GM19468 (cell line): ENCODE measurements around the gene GPR39.

Source experiments
- ATAC-seq: cut with Tn5 transposase; IDR thresholded peaks from one replicate; pipeline ENCODE4 v1.9.1; 2021; ENCODE audit warnings: mild to moderate bottlenecking, moderate library complexity, moderate number of reproducible peaks; ENCODE audit not compliant: unreplicated experiment; ENCODE audit errors: extremely low read depth

Gene GPR39

GRCh38 chr2:132549935-132550670, 133.5 kb downstream of the GPR39 start:
- no peak for ATAC-seq

- no peak for ATAC-seq
Observed at GRCh38 chr2:132550946-132551345, 134.3 kb downstream of the GPR39 start.

GRCh38 chr2:132557694-132558093, 141.1 kb downstream of the GPR39 start:
- no peak for ATAC-seq

GRCh38 chr2:132559326-132559725, 142.7 kb downstream of the GPR39 start:
- no peak for ATAC-seq

- ATAC-seq, result no peak
Observed at GRCh38 chr2:132559921-132560320, 143.3 kb downstream of the GPR39 start.

- ATAC-seq, result no peak
Observed at GRCh38 chr2:132560562-132560961, 144.0 kb downstream of the GPR39 start.

DNA sequence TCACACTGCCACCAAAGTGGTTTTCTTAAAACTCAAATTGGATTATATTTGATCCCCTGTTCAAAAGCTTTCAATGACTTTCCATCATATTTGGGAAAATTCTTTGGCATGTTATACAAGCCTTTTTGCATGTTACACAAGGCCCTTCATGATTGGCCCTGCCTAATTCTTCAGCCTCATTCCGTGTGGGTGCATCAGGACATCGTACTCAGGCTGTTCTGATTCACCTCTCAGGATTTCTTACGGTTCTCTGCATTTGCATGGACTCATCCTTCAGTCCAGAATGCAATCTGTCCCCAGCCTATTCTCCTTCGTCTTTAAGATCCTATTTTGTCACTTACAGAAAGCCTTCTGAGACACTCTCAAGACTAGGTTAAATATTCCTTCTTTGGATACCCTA, 145.6 kb downstream of the GPR39 start:
- ATAC-seq, result no peak

DNA sequence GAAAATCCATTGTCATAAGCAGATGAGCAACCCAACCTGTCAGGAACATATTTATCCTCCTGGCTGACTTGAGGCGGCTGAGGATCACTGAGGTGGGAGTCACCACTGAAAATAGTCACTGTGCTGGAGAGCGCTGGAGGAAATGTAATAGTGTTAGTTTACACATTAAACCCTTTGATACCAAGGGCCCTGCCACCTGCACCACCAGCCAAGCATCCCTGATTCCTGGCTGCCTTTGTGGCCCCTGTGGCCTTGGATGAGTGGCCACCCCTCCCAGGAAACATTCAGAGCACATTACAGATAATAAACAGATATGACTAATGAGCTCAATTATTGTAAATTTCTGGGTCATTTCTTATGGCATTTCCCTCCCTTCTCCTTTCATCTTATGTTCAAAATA, 147.5 kb downstream of the GPR39 start:
- ATAC-seq, result no peak

DNA sequence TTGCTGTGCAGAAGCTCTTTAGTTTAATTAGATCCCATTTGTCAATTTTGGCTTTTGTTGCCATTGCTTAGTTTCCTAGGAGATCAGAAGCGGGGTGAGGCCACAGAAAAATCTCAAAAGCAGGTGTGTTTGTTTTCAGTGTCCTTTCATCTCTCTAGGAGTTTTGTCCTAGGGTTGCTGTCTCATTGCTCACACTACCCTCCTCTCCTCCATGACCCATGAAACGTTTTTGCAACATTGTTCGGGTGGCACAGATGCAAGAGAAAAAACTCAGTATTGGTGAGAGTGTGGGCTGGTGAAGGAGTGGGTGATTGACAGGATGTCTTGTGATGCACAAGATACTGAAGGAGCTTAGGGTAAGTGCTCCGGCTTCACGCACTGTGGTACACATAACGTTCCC, 149.8 kb downstream of the GPR39 start:
- ATAC-seq, result no peak

- ATAC-seq, result no peak
Observed at GRCh38 chr2:132567682-132568081, 151.1 kb downstream of the GPR39 start.

GRCh38 chr2:132568656-132569055, 152.1 kb downstream of the GPR39 start:
- no peak for ATAC-seq

GRCh38 chr2:132573444-132574007, 156.9 kb downstream of the GPR39 start:
- ATAC-seq, result no peak

- ATAC-seq, result no peak
Observed at GRCh38 chr2:132577686-132578085, 161.1 kb downstream of the GPR39 start.

DNA sequence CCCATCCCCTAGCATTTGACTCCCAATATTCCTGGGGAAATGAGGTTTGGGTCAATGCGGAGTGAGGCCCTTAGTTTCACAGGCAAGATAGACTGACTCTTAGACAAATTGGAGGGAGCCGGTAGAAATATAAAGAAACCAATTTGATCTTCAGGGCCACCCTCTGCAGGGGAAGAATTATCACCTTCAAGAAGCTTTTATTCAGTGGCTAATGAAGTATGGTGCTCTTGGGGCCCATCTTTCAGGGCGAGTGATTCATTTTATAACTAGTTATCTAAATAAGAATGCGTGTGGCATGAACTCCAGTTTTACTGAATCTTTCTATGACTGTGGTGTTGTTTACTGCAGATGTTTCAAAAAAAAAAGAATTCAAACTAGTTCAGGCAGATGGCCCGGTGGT, 165.0 kb downstream of the GPR39 start:
- no peak for ATAC-seq

DNA sequence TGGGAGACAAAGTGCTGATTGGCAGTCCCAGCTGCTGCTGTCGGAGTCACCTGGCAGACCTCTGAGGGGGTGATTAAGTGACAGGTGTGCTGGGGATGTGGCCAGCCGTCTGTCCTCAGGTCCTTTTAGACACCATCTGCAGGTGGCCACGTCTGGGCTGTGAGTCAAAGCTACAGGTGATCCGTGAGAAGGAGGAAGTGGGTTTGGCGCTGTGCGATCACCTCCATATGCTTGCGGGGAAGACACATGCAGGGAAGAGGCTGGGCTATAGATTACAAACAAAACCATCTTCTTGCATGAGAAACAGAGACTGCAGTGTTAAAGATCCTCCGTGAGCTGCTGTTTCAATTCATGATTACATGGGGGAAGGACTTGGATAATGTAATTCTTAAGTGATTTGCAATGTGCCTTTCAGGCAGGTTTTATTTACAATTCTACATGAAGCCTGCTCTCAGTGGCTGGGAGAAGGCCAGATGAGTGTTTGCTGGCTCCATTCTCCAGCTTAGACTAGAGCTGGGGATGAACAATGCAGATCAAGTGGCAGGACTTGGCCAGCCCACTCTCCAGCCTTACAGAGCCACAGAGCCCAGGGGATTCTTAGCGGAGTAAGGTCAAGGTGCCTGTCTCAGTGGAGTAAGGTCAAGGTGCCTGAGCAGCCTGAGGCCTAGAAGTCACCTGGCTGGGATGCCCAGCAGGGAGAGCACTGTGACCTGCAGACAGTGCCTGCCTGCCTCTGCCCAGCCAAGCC, 165.6 kb downstream of the GPR39 start:
- no peak for ATAC-seq

GRCh38 chr2:132583666-132584360, 167.2 kb downstream of the GPR39 start:
- ATAC-seq, result no peak

DNA sequence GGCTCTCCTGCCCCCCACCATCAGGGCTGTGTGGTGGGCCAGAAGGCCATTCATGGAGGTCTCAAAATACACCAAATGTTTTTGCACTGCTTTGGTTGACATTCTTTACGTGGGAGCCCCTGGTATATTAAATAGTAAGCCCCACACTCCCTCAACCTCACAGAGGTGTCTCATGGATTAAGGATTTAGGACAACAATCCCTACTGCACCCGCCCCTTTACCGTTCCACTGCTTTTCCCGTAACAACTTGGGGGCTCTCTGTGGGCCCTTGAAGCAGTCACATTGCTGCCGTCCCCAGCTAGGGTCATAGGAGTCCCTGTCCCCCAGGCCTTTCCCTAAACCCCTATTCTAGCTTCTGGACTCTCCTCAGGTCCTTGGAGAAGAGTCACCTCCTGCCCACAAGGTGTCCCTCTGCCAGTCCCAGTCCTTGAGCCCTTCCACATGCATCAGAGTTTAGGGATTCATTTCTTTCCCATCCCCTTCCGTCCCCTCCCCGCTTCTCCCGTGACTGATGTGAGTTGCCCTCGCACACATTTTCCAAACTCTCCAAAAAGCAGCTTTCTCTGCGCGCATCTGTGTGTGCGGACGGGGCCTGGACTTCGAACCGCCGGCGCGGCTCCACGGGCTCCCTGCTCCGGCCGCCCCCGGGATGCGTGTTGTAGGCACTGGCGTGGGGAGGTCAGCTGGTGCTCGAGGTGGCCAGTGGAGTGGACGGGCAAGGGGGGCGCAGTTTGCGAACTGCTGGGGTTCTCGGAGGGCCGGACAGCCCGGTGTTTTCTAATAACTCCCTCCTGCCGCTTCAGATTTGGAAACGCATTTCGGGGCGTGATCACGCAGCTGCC, 168.6 kb downstream of the GPR39 start:
- no peak for ATAC-seq

GRCh38 chr2:132586101-132586511, 169.5 kb downstream of the GPR39 start:
- ATAC-seq, result no peak

DNA sequence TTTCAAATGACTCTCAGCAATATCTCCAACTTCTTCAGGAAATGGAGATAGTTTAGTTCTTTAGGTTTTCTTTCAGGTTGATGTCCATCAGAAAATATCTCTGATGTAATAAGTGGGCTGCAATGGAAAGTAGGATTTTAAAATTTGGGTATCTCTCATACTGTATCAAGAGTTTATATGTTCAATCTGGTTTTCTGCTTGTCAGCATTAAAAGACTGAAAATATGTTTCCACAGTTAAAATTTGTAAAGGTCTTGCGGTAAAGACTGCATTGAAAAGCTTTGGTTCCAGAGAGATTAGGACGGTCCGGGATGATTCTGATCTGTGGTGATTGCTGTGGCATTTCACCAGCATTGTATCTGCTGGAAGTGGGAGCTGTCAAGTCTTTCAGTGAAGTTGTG, 170.2 kb downstream of the GPR39 start:
- no peak for ATAC-seq

- ATAC-seq, result no peak
Observed at GRCh38 chr2:132588576-132588975, 172.0 kb downstream of the GPR39 start.
